GM21619 (cell line): ENCODE data around the gene MCTP1.
"Not testable (repeated sequence)": the region's sequence is repeated elsewhere in the genome, so short reads cannot be mapped to it uniquely, and the experiment has no call there.

Source experiments
- ATAC-seq: cut with Tn5 transposase; IDR thresholded peaks from one replicate; pipeline ENCODE4 v1.9.1; 2021; ENCODE audit not compliant: unreplicated experiment

The MCTP1 gene

DNA sequence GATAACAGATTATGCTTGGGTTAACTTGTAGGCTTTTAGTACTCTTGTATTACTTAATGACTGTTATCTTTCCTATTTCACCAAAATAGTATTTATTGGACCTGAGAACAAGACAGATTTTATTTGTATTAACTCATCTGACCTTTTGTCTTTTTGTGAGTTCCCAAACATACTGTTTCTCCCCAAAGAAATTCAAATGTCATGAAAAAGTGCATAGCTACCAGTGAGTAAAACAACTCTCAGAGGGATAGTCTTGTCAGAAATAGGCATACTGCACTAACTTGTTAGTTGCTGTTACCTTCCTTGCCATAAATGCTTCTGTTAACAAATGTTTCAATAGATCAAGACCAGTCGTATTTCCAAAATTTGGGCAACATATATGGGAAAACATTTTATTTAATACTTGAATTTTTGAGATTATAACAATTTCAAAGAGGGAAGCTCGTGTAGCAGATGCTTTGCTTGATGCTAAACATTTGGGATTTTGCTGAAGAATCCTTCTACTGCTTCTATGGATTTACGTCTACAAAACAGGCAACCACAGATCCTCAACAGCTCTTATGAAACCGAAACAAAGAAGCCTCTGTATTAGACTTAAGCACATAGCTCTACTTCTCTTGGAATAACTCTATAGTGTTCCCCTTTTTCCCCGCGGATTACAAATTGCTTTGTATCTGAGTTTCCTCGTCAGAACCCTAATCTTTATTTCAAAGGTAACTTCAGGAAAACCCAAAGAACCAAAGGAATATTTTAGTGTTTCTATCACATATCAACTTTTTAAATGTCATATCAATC, 248.8 kb downstream of the MCTP1 start:
- ATAC-seq, result no peak

DNA sequence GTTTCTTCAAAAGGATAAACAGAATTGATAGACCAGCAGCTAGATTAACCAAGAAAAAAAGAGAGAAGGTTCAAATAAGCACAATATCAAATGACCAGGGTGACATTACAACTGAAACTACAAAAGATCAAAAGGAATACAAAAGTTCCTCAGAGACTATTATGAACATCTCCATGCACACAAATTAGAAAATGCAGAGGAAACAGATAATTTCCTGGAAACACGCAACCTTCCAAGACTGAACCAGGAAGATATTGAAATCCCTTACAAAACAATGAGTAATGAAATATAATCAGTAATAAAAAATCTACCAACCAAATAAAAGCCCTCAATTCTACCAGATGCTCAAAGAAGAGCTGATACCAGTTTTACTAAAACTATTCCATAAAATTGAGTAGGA, 252.1 kb downstream of the MCTP1 start:
- no peak for ATAC-seq

DNA sequence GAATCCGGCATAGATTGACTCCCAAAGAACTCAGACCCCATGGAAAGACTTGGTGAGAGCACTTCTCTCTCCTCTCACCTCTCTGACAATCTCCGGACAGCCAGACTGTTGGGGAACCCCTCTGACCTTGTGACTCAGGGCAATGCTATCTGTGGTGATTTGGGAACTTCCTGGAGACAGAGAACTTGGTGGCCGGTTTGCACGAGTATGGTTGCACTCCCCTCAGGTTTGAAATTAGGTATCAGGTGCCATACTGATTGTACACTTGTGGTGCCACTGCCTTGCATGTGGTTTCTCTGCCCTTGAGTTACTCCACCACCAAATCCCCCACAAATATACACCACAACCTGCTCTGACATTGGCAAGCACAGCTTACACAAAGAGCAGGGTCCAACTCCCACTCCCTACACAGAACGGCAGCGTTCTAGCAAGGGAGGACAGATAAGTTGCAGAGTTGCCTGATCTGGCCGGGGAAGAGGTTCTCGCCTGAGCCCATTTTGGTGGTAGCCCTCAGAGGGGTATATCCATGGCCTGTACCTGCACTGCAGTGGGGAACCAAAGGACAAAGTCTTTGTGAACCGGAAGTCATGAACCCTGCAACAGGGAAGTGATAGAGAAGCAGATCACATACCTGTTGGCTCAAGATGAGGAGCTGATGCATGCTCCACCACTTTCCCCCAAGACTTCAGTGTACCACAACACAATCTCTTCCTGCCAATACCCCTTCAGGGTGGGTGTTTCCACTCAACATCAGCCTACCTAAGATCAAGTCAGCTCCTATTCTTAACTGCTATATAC, 255.1 kb downstream of the MCTP1 start:
- ATAC-seq, result peak; percentile 43

DNA sequence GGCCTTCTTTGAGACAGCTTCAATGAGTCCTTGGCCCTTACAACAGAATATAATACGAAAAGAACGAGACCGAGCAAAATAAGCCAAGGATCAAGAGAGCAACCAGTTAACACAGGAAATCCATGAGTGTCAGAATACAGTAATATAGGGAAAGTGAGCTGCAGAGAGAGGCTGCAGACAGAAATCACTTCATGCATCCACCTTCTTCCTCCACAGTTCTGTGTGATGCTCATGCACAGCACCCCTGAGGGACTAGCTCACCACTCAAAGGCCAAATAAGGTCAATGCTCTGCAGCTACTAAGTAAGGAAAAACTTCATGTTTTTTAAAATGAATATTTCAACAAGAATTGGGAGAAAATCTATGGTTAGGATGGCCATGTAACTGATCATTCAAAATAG, 257.1 kb downstream of the MCTP1 start:
- ATAC-seq, result peak; percentile 35

DNA sequence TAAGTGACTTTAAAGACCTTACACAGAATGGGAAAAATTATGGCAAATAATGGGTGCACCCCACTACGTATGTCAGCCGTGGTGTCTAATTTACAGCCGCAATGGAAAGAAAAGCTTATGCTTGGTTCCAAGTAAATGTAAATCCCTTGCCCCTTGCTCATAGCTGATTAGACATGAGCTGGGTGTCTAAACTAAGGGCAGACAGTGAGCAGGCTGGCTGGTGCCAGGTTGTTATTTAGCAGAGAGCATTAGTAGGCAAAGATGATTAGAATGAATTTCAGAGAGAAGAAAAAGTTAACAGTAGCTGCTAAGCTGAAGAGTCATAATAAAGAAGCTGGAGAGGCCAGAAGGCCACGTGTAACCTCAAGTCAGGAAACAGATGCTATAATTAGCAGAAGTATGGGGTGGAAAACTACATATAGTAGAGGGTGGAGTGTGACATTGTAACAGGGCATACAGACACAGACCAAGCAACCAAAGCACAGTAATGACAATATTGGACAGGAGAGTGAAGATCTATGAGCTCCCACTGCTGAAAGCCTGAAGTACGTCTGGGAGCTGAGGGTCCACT, 257.7 kb downstream of the MCTP1 start:
- peak; percentile 32 for ATAC-seq

DNA sequence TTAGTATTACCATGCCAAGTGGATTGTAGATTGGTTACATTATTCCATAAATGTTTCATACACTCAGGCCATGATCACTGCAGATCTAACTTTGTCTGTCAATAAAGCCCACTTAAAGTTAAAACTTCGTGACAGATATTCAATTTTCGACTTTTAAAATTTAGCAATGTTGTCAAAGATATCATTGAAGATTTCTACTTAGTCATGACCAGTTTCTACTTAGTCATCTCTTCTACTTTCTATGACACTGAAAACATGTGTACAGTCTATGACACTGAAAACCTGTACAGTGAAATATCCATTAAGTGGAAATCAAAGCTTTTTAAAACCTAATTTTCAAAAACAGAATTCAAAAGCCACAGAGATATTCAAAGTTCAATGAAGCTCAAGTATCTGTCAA, 258.2 kb downstream of the MCTP1 start:
- no peak for ATAC-seq

DNA sequence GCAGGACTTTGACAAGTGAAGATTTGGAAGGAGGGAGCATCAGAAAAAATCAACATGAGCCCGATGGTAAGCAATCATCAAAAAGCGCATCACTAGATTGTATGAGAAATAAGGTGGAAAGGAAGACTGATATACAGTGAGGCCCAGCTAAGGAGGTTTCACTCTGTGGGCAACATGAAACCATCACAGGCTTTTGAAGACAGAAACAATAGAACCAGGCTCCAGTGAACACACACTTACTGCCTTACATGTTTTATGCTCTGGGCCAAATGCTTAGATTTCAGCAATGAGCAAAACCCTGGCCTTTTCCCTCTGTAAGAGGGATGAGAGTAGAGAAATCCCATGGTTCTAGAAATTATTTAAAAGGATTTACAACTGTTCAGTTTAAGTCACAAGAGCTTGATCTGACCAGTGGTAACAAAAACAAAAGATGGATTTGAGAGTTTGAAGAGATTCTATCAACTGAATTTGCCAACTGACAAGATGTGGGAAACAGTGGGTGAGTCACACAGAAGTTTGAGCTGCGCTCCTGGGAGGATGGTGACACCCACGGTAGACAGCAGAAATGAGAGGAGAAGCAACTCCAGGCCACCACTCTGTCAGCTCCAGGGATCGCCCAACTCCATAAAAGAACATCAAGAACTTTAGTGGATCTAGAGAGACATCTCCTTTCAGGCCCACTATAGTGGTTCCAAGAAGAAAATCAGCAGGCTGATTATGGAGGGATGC, 261.8 kb downstream of the MCTP1 start:
- ATAC-seq, result peak; percentile 69

DNA sequence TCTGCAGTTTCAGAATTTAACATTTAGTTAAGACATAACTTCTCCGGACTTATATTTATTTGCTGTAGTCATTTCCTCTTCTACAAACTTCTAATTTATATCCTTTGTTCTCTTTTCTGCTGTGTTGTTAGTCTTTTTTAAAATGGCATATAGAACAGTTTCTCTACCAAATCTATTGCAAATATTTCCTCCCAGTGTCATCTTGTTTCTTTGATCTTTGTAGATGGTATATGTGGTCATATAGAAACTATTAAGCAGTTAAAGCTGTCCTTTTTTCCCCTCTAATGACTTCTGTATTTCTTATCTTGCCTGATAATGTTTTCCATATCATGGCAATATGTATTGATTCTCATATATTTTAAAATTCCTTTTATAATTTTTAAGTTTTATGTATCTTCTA, 264.5 kb downstream of the MCTP1 start:
- no peak for ATAC-seq

DNA sequence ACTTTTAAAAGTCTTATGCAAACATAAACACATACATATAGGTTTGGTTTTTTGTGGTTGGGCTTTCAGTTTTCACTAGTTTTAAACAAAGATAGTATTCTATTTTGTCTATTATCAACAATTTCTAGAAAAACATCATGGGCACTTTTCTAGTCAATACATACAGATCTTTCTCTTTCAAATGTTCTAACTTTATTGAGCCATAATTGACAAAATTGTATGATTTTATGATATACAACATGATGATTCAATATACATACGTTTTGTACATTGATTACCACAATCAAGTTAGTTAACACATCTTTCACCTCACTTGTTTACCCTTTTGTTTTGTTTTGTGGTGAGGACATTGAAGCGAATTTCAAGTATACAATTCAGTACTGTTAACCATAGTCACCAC, 265.9 kb downstream of the MCTP1 start:
- no peak for ATAC-seq

DNA sequence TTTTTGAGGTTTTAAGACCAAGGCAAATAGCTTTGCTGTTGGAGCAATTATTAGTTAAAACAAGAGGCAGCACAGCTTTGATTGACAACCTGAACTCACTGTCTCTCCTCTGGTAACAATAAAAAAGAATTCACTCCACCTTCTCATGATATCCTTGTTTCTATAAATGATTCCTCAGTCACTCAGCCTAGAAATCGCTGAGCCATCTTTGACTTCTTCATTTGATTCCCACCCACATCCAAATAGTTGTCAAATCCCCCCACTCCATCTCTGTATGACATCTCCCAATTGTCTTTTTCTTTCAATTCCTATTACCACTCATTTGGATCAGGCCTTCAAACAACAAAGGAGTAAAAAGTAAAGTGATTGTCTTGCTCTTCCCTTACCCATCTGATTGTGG, 266.4 kb downstream of the MCTP1 start:
- ATAC-seq, result no peak

DNA sequence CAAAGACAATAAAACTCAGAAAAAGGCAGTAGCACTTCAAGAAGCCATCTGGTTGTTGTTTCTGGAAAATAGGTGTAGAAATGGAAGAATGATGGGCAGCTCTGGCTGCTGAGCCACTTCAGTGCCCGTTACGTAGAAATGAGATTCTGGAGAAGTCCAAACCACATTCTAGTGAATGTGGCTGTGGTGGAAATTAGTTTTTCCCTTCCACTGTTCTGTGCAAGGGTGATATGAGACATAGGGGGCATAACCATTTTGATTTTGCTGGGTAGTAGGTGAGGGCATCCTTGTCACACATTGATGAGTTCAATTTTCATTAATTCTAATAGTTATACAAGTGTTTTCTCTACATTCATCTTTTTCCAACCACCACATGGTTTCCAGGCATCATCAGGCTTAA, 275.1 kb downstream of the MCTP1 start:
- ATAC-seq, result no peak

DNA sequence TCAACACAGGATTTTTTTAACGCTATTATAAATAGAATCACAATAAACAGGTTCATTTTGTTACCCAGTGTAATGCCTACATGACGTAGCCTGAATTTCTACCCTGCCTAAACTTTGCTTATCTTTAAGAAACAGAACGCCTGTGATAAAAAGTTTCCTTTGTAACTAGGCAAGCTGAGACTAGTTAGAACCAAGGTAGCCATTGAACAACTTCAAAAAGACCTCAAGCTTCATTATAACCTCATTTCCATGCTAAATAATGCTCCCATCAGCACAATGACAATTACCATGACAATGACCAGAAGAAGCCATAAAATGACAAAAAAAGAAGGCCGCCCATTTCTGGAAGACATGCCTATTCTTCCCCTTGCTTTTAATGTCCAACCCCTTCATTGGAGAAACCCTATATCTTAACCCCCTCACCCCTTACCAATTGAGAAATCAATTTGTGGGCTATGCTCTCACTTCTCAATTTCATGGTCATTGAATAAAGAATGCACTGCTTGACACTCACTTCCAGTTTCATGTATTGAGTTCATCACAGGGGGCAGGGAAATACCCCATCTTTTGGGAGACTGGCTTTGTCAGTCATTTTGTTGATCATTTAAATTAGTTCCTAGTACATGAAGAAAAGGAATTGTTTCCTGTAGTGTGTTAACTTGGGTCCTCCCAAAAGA, 276.8 kb downstream of the MCTP1 start:
- peak; percentile 61 for ATAC-seq

DNA sequence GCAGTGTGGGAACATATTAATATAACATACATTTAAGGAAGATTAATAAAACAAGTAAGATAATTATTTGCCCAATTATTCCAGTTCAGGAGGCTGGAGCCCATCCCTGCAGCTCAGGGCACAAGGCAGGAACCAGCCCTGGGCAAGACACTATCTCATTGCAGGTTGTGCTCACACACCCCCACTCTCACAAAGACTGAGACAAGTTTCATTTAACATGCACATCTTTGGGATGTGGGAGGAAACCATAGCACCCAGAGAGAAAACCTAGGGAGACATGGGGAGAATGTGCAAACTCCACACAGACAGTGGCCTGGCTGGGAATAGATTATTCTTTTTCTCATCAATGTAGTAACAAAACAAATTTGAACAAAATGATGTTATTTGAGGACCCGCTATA, 279.1 kb downstream of the MCTP1 start:
- ATAC-seq, result no peak

DNA sequence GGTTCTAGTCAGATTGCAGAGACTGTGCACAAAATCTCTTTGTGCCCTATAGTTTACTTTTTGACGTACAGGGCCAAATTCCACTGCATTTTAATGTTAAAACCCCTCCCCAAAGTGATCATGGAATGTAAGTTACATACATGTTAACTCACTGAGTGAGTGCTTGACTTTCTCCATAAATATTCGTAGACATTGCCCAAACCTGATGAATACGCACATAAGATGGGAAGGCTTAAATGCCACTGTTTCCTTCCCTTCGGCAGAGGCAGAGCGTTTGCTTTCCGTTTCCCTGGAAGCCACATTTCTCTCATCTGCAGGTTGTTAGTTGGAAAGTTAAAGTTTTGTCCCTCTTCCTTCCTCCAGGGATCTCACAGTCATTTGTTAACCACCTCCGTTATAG, 286.2 kb downstream of the MCTP1 start:
- ATAC-seq, result no peak

DNA sequence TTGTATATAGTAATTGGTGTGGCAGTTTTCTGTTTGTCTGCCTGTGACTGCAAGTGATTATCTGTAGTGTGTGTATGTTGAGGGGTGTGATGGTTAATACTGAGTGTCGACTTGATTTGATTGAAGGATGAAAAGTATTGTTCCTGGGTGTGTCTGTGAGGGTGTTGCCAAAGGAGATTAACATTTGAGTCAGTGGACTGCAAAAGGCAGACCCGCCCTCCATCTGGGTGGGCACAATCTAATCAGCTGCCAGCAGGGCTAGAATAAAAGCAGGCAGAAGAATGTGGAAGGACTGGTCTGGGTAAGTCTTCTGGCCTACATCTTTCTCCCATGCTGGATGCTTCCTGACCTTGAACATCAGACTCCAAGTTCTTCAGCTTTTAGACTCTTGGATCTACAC, 290.4 kb downstream of the MCTP1 start:
- ATAC-seq, result not testable (repeated sequence)

DNA sequence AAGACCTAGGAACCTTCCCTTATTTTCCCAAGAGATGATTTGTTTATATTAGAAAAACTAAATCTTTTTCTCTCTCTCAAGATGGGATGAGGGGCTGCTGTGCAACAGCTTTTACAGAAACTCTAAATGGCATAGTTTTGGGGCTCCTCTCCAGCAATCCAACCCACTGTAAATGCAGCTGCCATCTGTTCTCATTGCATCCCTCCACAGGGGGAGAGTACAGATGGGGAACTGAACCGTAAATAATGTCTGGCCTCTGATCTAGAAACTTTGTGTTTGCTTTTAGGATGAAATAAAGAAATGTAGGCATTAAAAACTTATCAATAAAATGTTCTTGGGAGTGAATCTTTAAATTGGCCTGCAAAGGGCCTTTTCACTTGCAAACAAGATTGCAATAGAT, 291.4 kb downstream of the MCTP1 start:
- no peak for ATAC-seq

DNA sequence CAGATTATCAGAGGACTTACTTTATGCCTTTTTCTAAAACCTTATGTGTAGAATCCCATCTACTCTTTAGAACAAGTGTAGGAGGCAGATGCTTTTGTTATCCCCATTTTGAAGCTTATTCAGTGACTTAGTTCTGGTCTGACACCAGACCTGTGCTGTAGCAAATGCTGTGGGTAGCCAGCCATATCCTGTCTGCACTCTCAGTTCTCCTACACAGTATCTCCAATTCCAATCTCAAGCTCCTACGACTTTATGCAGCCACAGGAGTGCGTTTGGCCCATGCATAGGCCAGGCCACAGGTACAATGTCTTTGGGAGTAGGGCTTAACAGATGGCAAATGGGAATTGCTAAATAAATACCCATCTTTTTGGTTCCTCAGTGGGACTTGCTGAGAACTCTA, 292.6 kb downstream of the MCTP1 start:
- no peak for ATAC-seq

DNA sequence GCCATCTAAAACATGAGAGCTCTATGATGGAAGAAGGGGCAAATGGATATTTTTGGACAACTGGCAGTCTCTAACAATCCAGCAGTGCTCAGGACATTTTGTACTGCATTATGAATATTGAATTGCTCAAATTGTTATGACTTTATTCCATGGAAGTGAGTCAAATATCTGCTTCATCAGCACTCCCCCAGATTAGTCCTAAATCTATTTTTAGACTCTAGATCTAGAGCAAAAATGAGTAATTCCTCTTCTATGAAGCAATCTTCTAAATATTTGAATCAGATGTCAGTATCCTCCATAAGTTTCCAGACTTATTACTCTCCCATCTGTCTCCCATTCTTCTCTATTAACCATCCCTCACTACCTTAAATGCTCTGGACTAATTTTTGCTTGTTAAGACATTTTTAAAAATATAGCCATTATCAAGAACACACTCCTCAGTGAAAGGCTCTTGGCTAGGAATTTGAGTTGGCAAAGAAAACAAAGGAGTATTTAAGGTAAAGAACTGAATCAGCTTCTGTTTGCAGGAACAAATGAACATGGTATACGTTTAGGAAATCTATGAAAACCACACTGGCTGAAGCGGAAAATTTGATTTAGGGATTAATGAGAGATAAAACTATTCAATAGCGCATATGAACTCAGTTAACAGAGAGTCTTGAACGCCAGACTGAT, 300.9 kb downstream of the MCTP1 start:
- no peak for ATAC-seq

DNA sequence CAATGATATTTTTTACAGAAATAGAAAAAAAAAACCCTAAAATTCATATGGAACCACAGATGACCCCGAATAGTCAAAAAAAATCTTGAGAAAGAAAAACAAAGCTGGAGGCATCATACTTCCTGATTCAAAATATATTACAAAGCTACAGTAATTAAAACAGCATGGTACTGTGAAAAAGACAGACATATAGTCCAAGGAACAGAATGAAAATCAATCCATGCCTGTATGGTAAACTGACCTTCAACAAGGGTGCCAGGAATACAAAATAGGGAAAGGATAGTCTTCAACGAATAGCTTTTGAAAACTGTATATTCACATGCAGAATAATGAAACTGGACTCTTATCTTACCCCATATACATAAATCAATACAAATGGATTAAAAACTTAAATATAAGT, 307.5 kb downstream of the MCTP1 start:
- no peak for ATAC-seq

DNA sequence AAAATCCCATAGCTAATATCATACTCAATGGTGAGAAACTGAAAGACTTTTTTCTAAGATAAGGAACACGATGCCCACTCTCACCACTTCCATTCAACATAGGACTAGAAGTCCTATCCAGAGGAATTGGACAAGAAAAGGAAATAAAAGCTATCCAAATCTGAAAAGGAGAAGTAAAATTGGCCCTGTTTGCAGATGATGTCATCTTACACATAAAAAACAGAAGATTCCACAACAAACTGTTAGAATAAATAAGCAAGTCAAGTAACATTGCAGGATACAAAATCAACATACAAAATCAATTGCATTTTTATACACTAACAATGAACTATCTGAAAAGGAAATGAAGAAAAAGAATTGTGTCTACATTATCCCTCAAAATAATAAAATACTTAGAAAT, 308.0 kb downstream of the MCTP1 start:
- no peak for ATAC-seq
